Activated CD4-positive, alpha-beta T cell treated with anti-CD3 and anti-CD28 coated beads for 36 hours (primary cell): Measurements from ENCODE around the gene KLHL25. TPM values are rescaled to one million over a fixed set of nuclear protein-coding genes. Genes with fewer than 3 reads are reported as not detected.
"Not testable (repeated sequence)": the region's sequence is repeated elsewhere in the genome, so short reads cannot be mapped to it uniquely, and the experiment has no call there.

Source experiments
- ATAC-seq: fragments of 200-7000 bp; cut with Tn5 transposase; one replicate; pipeline ENCODE4 v1.10.0; 2021; ENCODE audit warnings: mild to moderate bottlenecking, moderate library complexity
- CTCF ChIA-PET: fragments of 350-600 bp; sonication (Branson Sonifier 250); formaldehyde crosslinking; loops from one replicate; lab custom pipeline; 2021; ENCODE audit warnings: antibody characterized with exemption; lab: Charles Lee
- POLR2A ChIA-PET: fragments of 350-600 bp; sonication (Branson Sonifier 250); formaldehyde crosslinking; loops from one replicate; lab custom pipeline; 2021; ENCODE audit warnings: antibody characterized with exemption, inconsistent platforms; lab: Charles Lee
- DNase-seq: peaks from one replicate; pipeline ENCODE4 v3.0.0-alpha.2; 2020
- H3K27ac Mint-ChIP-seq: one replicate; pipeline ENCODE4 v1.8.0; 2021; ENCODE audit warnings: mixed read lengths
- H3K27me3 Mint-ChIP-seq: one replicate; pipeline ENCODE4 v1.8.0; 2021; ENCODE audit warnings: mixed read lengths
- H3K36me3 Mint-ChIP-seq: one replicate; pipeline ENCODE4 v1.8.0; 2021; ENCODE audit warnings: low read depth, mixed read lengths
- H3K4me1 Mint-ChIP-seq: one replicate; pipeline ENCODE4 v1.8.0; 2021; ENCODE audit warnings: mixed read lengths
- H3K4me3 Mint-ChIP-seq: one replicate; pipeline ENCODE4 v1.8.0; 2021; ENCODE audit warnings: mild to moderate bottlenecking, moderate library complexity, mixed read lengths
- H3K9me3 Mint-ChIP-seq: one replicate; pipeline ENCODE4 v1.8.0; 2021; ENCODE audit warnings: low read depth, mixed read lengths
- intact Hi-C, 2 experiments: fragments of 100-400 bp; cut with DNase I in 1 of 2; cut with micrococcal nuclease in 1 of 2; formaldehyde crosslinking; loops; one replicate each; pipeline versions ENCODE4 v1.14.2 to v1.15.1; 2022 to 2024; cut with DNase I, micrococcal nuclease
- total RNA-seq, 2 experiments: library from RNA; stranded (reverse); gene quantifications; one replicate each; pipeline ENCODE4 v1.2.3, GENCODE V29; 2021

KLHL25 gene
- total RNA-seq, 2 experiments from 2014 or later: 4.9 to 5.2 TPM

DNA sequence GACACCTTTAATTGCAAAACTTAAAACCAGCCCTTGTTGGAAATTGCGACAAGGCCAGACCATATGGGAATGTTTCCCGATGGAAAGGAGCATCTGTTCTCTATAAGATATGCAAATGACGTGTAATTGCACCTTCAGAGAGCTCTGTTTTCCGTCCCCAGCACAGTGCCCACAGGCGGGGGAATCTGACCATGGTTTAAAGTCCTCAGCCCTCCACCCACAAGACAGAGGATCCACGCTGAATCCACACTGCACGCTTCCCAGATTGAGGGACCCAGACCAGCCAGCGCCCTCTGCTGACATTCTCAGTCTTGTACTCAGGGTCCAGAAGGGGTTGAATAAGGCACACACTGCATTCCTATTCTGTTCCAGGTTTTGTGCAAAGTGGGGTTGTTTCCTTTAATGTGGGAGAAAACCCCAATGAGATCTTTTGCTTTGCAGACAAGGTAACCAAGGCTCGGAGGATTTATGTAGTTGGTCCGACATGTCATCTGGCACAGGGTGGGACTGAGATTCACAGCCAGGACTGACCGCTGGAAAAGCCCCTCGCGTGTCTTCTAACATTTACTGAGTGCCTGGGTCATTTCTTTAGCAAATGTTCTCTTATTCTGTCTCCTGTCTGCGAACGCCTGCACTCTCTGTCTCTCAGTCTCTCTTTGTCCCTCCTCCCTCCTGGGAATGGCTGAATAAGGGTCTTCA, 36.8 kb upstream of the KLHL25 start:
- H3K27ac Mint-ChIP-seq: no peak overlapping the region
- CTCF ChIA-PET: interaction anchor here (0.6 to 1.4 kb wide), 3 partner anchors 9 to 920 kb away, joined by 3 to 4 read pairs (median 3); no protein-coding TSS in a partner anchor
- intact Hi-C loops: loop anchor here (1.0 to 10.0 kb wide), 3 partner anchors 101 to 345 kb away; no protein-coding TSS in a partner anchor
- peak; percentile 66 for DNase-seq
- POLR2A ChIA-PET: no interaction called here
- no peak overlapping the region for H3K4me3 Mint-ChIP-seq
- H3K27me3 Mint-ChIP-seq: no peaks in the 10 kb centered on the region
- no peaks in the 10 kb centered on the region for H3K9me3 Mint-ChIP-seq
- peak; percentile 74 for ATAC-seq
- H3K36me3 Mint-ChIP-seq: no peaks in the 10 kb centered on the region
- H3K4me1 Mint-ChIP-seq: no peaks in the 10 kb centered on the region

GRCh38 chr15:85829754-85830153, 35.0 kb upstream of the KLHL25 start:
- H3K36me3 Mint-ChIP-seq, POLR2A ChIA-PET, H3K4me3 Mint-ChIP-seq, H3K27ac Mint-ChIP-seq, H3K27me3 Mint-ChIP-seq, H3K9me3 Mint-ChIP-seq, DNase-seq, ATAC-seq, H3K4me1 Mint-ChIP-seq: not testable (repeated sequence)
- intact Hi-C loops: loop anchor here (2.0 to 10.0 kb wide), 2 partner anchors 99 to 215 kb away; no protein-coding TSS in a partner anchor
- CTCF ChIA-PET: interaction anchor here (0.6 to 3.0 kb wide), 5 partner anchors 11 to 533 kb away, joined by 3 to 9 read pairs (median 5); no protein-coding TSS in a partner anchor

- H3K27ac Mint-ChIP-seq: no peak overlapping the region
- ATAC-seq: no peak
- intact Hi-C loops: no loop called here
- no peaks in the 10 kb centered on the region for H3K4me1 Mint-ChIP-seq
- H3K27me3 Mint-ChIP-seq: no peaks in the 10 kb centered on the region
- H3K9me3 Mint-ChIP-seq: no peaks in the 10 kb centered on the region
- ChIA-PET CTCF (interaction anchor here (1.3 to 3.0 kb wide), 2 partner anchors 12 to 99 kb away, joined by 3 to 9 read pairs; no protein-coding TSS in a partner anchor), POLR2A (no interaction called here)
- H3K4me3 Mint-ChIP-seq: no peak overlapping the region
- no peaks in the 10 kb centered on the region for H3K36me3 Mint-ChIP-seq
- no peak for DNase-seq
Observed at GRCh38 chr15:85828874-85829273, 34.1 kb upstream of the KLHL25 start.

GRCh38 chr15:85828126-85828525, 33.4 kb upstream of the KLHL25 start:
- Mint-ChIP-seq H3K27ac (no peak overlapping the region), H3K4me3 (no peak overlapping the region), H3K9me3 (no peaks in the 10 kb centered on the region), H3K36me3 (no peaks in the 10 kb centered on the region), H3K27me3 (no peaks in the 10 kb centered on the region), H3K4me1 (no peaks in the 10 kb centered on the region)
- ATAC-seq (no peak), DNase-seq (no peak)
- ChIA-PET CTCF (interaction anchor here (3.0 to 4.3 kb wide), 2 partner anchors 12 to 99 kb away, joined by 9 to 20 read pairs; no protein-coding TSS in a partner anchor), POLR2A (no interaction called here)
- intact Hi-C loops: no loop called here

GRCh38 chr15:85826756-85827515, 32.2 kb upstream of the KLHL25 start:
- Mint-ChIP-seq H3K27ac (no peak overlapping the region), H3K9me3 (no peaks in the 10 kb centered on the region), H3K4me1 (no peaks in the 10 kb centered on the region), H3K36me3 (no peaks in the 10 kb centered on the region), H3K4me3 (no peak overlapping the region), H3K27me3 (no peaks in the 10 kb centered on the region)
- intact Hi-C loops: no loop called here
- ChIA-PET POLR2A (no interaction called here), CTCF (interaction anchor here (1.1 to 4.3 kb wide), 4 partner anchors 14 to 97 kb away, joined by 3 to 20 read pairs (median 6); no protein-coding TSS in a partner anchor)
- DNase-seq (no peak), ATAC-seq (no peak)

DNA sequence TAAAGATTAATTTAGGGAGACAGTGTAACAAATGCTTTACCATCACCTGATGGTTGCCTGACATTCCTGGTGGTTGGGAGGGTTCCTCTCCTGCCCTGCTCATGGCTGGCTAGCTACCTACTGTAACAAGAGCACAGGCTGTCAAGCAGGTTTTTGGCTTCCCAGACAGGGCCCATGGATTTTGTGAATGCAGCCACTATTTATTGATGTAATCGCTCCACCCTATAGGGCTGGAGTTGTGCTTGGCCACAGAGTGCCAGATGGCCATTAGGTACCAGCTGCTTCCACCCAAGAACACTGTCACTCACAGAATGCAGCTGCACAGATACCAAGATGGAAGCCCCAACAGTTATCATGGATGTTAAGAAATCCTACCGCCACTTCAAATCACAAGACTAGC, 31.0 kb upstream of the KLHL25 start:
- ATAC-seq: no peak
- ChIA-PET POLR2A (no interaction called here), CTCF (interaction anchor here (1.1 to 4.3 kb wide), 4 partner anchors 11 to 96 kb away, joined by 3 to 20 read pairs (median 4); no protein-coding TSS in a partner anchor)
- no peak overlapping the region for H3K27ac Mint-ChIP-seq
- H3K27me3 Mint-ChIP-seq: no peaks in the 10 kb centered on the region
- H3K4me1 Mint-ChIP-seq: no peaks in the 10 kb centered on the region
- intact Hi-C loops: no loop called here
- H3K36me3 Mint-ChIP-seq: no peaks in the 10 kb centered on the region
- no peaks in the 10 kb centered on the region for H3K9me3 Mint-ChIP-seq
- DNase-seq: no peak
- H3K4me3 Mint-ChIP-seq: no peak overlapping the region

DNA sequence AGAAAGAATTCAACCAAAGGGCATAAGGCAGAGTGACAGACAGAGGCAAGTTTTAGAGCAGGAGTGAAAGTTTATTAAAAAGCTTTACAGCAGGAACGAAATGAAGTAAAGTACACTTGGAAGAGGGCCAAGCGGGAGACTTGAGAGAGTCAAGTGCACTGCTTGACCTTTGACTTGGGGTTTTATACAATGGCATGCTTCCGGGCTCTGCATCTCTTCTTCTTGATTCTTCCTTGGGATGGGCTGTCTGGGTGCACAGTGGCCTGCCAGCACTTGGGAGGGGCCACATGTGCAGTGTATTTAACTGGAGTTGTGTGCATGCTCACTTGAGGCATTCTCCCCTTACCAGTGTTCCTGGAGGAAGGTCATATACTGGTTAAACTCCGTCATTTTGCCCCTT, 30.4 kb upstream of the KLHL25 start:
- H3K27ac Mint-ChIP-seq: no peak overlapping the region
- H3K4me1 Mint-ChIP-seq: no peaks in the 10 kb centered on the region
- H3K9me3 Mint-ChIP-seq: no peaks in the 10 kb centered on the region
- ATAC-seq: no peak
- intact Hi-C loops: no loop called here
- no peak for DNase-seq
- no peaks in the 10 kb centered on the region for H3K27me3 Mint-ChIP-seq
- H3K4me3 Mint-ChIP-seq: no peak overlapping the region
- no peaks in the 10 kb centered on the region for H3K36me3 Mint-ChIP-seq
- ChIA-PET CTCF (interaction anchor here (1.4 to 4.3 kb wide), 2 partner anchors 10 to 15 kb away, joined by 3 to 20 read pairs; no protein-coding TSS in a partner anchor), POLR2A (no interaction called here)

DNA sequence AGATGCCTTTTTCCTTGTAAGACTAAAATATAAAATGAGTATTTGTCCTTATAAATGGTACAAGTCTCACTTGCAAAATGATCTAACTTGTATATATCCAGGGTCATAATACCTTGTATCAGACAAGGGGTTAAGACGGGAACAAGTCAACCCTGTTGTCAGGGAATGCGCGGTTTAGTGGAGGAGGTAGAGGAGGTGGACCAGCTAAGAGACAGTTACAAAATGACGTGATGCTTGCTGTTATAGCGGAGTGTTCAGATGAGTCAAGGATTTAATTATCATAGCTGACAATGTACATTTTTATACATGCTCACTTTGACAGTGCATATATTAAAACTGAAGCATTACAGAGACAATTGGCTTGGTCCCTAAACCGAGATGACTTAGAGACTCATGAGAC, 26.8 kb upstream of the KLHL25 start:
- Mint-ChIP-seq H3K36me3 (no peaks in the 10 kb centered on the region), H3K27ac (no peak overlapping the region), H3K27me3 (no peaks in the 10 kb centered on the region), H3K4me1 (no peaks in the 10 kb centered on the region), H3K9me3 (no peaks in the 10 kb centered on the region), H3K4me3 (no peak overlapping the region)
- POLR2A ChIA-PET: no interaction called here
- intact Hi-C loops: no loop called here
- no peak for DNase-seq
- ATAC-seq: no peak
- CTCF ChIA-PET: interaction anchor here (0.6 kb wide), 2 partner anchors 43 to 47 kb away, joined by 3 read pairs; no protein-coding TSS in a partner anchor

DNA sequence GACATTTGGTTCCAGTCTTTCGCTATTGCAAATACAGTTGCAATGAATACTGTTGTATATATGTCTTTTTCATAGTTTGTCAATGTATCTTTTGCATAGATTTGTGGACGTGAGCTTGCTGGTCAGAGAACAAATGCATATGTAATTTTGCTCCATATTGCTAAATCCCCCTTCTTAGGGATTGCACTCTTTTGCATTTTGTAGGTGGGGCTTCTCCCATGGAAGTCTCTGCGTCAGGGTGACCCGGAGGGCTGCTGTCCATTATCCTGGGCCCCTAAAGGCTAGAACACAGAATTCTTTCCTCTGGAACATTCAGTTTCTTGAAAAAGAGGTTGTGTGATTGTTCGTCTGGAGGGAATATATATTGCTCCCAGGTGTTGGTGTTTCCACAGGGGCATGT, 25.2 kb upstream of the KLHL25 start:
- Mint-ChIP-seq H3K27ac (no peak overlapping the region), H3K27me3 (no peaks in the 10 kb centered on the region), H3K36me3 (no peaks in the 10 kb centered on the region), H3K9me3 (no peaks in the 10 kb centered on the region), H3K4me3 (no peak overlapping the region), H3K4me1 (no peaks in the 10 kb centered on the region)
- ATAC-seq (no peak), DNase-seq (no peak)
- POLR2A ChIA-PET: no interaction called here
- CTCF ChIA-PET: interaction anchor here (1.5 kb wide), 1 partner anchor 20 kb away, joined by 6 read pairs; no protein-coding TSS in a partner anchor
- intact Hi-C loops: no loop called here

DNA sequence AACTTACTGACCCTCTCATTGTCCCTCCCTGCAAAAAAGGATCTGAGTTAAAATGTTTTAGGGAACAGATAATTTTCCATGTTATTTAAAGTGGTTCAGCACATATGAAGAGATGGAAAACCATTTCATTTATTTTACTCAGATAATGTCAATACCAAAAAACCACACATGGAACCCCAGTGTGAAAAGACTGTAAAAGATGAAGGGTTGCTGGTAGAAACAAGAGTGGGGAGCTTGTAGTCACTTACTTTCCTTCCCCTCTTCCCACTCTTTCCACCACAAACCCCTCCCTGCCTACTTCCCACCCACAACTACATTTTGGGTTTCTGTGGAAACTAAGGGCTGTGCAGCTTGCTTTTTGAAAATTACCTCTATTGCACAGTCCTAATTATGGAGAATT, 18.5 kb upstream of the KLHL25 start:
- intact Hi-C loops: no loop called here
- Mint-ChIP-seq H3K9me3 (no peaks in the 10 kb centered on the region), H3K4me1 (peaks cover 5% of the 10 kb centered on the region), H3K4me3 (no peak overlapping the region), H3K27ac (no peak overlapping the region), H3K27me3 (no peaks in the 10 kb centered on the region), H3K36me3 (no peaks in the 10 kb centered on the region)
- ChIA-PET POLR2A (no interaction called here), CTCF (no interaction called here)
- ATAC-seq (no peak), DNase-seq (no peak)

GRCh38 chr15:85810075-85810474, 15.3 kb upstream of the KLHL25 start:
- no peak overlapping the region for H3K27ac Mint-ChIP-seq
- no peak overlapping the region for H3K4me3 Mint-ChIP-seq
- H3K27me3 Mint-ChIP-seq: no peaks in the 10 kb centered on the region
- ATAC-seq (no peak), DNase-seq (no peak)
- no peaks in the 10 kb centered on the region for H3K36me3 Mint-ChIP-seq
- intact Hi-C loops: no loop called here
- ChIA-PET POLR2A (no interaction called here), CTCF (no interaction called here)
- peaks cover 5% of the 10 kb centered on the region for H3K4me1 Mint-ChIP-seq
- no peaks in the 10 kb centered on the region for H3K9me3 Mint-ChIP-seq
